Ovary (tissue), 9 donors: ENCODE data around the gene CD93. TPM values are rescaled to one million over a fixed set of nuclear protein-coding genes. Genes with fewer than 3 reads are reported as not detected.

Experiments
- DNase-seq, 5 donors: peaks; one replicate each; pipeline ENCODE4 v3.0.0-alpha.2; 2019 to 2020
- H3K27ac ChIP-seq, 2 donors: fragments of 200-600 bp; one replicate each; pipeline versions ENCODE4 v1.5.1 to v1.8.0; 2019 to 2022
- H3K27me3 ChIP-seq: fragments of 200-600 bp; one replicate; pipeline ENCODE4 v1.8.0; 2022
- H3K36me3 ChIP-seq: fragments of 200-600 bp; sonication (generic); one replicate; pipeline ENCODE4 v1.5.1; 2019
- H3K4me1 ChIP-seq: one replicate; pipeline ENCODE4 v1.8.1; 2013; ENCODE audit warnings: mild to moderate bottlenecking, moderate library complexity; ENCODE audit not compliant: insufficient read depth
- H3K4me3 ChIP-seq: fragments of 200-600 bp; sonication (generic); one replicate; pipeline ENCODE4 v1.5.1; 2017
- H3K9me3 ChIP-seq, 2 donors: fragments of 200-600 bp in 1 of 2; sonication (generic) in 1 of 2; one replicate each; pipeline versions ENCODE4 v1.5.1 to v1.8.1; 2013 to 2019; ENCODE audit warnings: mild to moderate bottlenecking in 1 of 2, moderate library complexity in 1 of 2
- EP300 ChIP-seq: sonication (generic); formaldehyde crosslinking; IDR thresholded peaks from one replicate; pipeline ENCODE4 v1.6.1; 2017; ENCODE audit warnings: antibody characterized with exemption
- POLR2A ChIP-seq: fragments of 450-650 bp; IDR thresholded peaks from one replicate; pipeline ENCODE4 v1.6.1; 2017; ENCODE audit warnings: antibody characterized with exemption, mild to moderate bottlenecking, moderate library complexity
- WGBS, 3 donors: extraction: QIAGEN DNeasy Blood & Tissue Kit in 1 of 3; methylation state at CpG; one replicate each; pipeline versions ENCODE4 v1.1.5 to v1.1.7; 2013 to 2017; 5-methylcytosine and 5-hydroxymethylcytosine counted together
- intact Hi-C, 4 donors: fragments of 100-400 bp; cut with DNase I; formaldehyde crosslinking; loops; one replicate each; pipeline versions ENCODE4 v1.11.0 to v1.15.1; 2022 to 2023
- polyA plus RNA-seq, 2 donors: library from polyadenylated mRNA; stranded (reverse); fragments of 200-250 nt in 1 of 2; fragments of 350-450 nt in 1 of 2; fragmentation: Illumina TruSeq in 1 of 2; extraction: RNeasy Lipid Tissue Mini Kit (QIAGEN cat#74804) in 1 of 2; gene quantifications; one replicate each; pipeline ENCODE4 v1.2.3, GENCODE V29; 2013 to 2014
- total RNA-seq, 7 donors: library from RNA; depleted of rRNA in 2 of 7; stranded (reverse); fragments of >200 nt in 2 of 7; fragmentation: NEBNext Ultra II Directional in 3 of 7; extraction: Animal tissue kit (Norgen Biotek cat#: 25700) in 3 of 7; gene quantifications; one replicate each; pipeline versions ENCODE4 v1.1.0 to v1.2.4, GENCODE V29; 2016 to 2023
- TF ChIP-seq, protein P1 (sequence below), 3 donors: fragments of 450-650 bp in 2 of 3; fragments of 200-600 bp in 1 of 3; IDR thresholded peaks; one replicate each; pipeline versions ENCODE4 v1.5.1 to v1.8.0; 2016 to 2022; ENCODE audit warnings: antibody characterized with exemption in 3 of 3, mild to moderate bottlenecking in 1 of 3
- donor health status: DM: no; HTN: no; CAD: no; lungs with moderate emphysema.
- donor health status: DM: no; HTN: no; CAD: no.
- donor health status: Bipolar disorder and iron deficiency.
- donor health status: DM: yes; HTN: yes; CAD: no.
- donor health status: DM: no; HTN: no; CAD: no.
- donor health status: DM: yes; HTN: yes; CAD: no.

Gene CD93
- total and polyA plus RNA-seq, 9 donors: 7.0 to 42.1 (median 18.3) TPM

DNA sequence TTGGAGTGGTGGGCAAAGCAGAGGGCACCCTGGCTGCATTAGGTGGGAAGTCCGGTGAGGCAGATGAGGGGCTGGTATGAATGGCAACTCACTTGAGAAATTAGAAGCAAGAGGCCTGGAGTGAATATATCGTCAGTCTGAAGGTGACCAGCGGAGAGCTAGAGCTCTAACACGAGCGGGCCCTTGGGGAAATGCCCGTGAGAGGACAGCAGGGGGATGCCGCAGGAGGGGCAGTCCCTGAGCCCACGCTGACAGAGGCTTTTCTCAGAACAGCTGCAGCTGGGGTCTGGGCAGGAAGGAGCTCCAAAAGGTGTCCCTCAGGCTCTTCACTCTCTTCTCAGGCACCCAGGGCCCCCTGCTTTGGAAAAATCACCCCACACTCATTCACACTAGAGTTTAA lies 32.0 kb upstream of the CD93 start:
- H3K27ac ChIP-seq: no peak overlapping the region
- no peak overlapping the region for H3K4me3 ChIP-seq
- H3K36me3 ChIP-seq: no peaks in the 10 kb centered on the region
- DNase-seq: no peak
- 93 to 97% (median 97%) methylated on average over 8 of the region's 8 CpGs for WGBS, 3 donors
- TF ChIP-seq POLR2A (no peak), EP300 (no peak)
- TF ChIP-seq, protein P1, sequence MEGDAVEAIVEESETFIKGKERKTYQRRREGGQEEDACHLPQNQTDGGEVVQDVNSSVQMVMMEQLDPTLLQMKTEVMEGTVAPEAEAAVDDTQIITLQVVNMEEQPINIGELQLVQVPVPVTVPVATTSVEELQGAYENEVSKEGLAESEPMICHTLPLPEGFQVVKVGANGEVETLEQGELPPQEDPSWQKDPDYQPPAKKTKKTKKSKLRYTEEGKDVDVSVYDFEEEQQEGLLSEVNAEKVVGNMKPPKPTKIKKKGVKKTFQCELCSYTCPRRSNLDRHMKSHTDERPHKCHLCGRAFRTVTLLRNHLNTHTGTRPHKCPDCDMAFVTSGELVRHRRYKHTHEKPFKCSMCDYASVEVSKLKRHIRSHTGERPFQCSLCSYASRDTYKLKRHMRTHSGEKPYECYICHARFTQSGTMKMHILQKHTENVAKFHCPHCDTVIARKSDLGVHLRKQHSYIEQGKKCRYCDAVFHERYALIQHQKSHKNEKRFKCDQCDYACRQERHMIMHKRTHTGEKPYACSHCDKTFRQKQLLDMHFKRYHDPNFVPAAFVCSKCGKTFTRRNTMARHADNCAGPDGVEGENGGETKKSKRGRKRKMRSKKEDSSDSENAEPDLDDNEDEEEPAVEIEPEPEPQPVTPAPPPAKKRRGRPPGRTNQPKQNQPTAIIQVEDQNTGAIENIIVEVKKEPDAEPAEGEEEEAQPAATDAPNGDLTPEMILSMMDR (IDR thresholded peaks at IDR 0.05): no peak
- no peaks in the 10 kb centered on the region for H3K9me3 ChIP-seq
- no peaks in the 10 kb centered on the region for H3K27me3 ChIP-seq
- intact Hi-C loops: no loop called here
- H3K4me1 ChIP-seq: no peaks in the 10 kb centered on the region

DNA sequence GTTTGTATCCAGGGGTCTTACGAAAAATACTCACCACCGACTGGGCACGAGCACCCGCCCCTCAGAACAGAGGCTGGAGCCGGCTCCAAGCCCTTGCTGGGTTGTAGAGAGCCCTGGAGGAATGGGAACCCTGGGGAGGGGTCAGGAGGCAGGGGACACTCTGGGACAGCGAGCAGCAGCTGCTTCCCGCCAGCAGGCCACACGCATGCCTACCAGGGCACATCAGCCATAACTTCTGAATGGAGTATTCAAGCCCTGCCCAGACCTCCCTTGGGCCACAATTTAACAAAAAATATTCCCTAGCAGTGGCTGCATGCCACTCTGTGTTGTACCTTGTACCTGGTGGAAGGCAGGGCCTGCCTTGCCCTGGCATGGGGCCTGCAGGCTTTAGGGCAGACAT lies 31.6 kb upstream of the CD93 start:
- 96 to 98% (median 98%) methylated on average over 8 of the region's 8 CpGs for WGBS, 3 donors
- no peaks in the 10 kb centered on the region for H3K9me3 ChIP-seq
- no peak for DNase-seq
- no peak for TF ChIP-seq EP300
- TF ChIP-seq POLR2A: no peak
- TF ChIP-seq, protein P1 (IDR thresholded peaks at IDR 0.05): no peak
- no peaks in the 10 kb centered on the region for H3K4me1 ChIP-seq
- H3K27ac ChIP-seq: no peak overlapping the region
- no peaks in the 10 kb centered on the region for H3K36me3 ChIP-seq
- H3K4me3 ChIP-seq: no peak overlapping the region
- intact Hi-C loops: no loop called here
- H3K27me3 ChIP-seq: no peaks in the 10 kb centered on the region

DNA sequence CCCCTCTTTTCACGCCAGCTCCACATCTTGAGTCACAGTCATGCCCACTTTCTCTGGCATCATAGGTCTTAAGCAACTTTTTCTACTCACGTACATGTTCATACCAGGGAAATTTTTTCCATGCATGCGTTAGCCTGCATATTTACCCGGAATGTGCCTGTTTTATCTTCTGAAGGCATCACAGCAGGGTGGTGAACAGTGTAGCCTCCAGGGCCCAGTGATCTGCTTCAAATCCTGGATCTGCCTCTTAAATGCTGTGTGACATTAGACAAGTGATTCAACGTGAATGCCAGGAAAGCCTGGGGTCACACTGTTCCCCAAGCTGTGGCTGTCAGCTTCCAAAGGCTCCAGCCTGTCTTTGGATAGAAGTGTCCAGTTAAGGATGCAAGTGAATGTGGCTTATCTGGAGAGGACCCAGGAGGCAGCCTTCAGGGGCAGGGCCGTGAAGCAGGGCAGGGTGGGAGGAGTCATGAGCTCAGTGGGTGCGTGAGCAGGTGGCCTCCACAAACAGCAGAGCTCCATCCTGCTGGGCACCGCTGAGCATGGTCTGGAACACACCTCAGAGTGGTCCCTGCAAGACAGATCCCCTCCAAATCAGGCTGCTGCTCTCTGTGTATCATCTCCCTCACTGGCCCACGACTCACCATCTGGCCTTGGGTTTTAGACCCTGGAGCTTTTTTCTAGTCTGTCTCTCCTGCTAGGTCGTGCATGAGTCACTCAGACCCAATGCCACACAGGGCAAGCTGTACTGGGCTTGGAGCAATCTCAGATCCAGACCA lies 30.4 kb upstream of the CD93 start:
- DNase-seq: no peak

DNA sequence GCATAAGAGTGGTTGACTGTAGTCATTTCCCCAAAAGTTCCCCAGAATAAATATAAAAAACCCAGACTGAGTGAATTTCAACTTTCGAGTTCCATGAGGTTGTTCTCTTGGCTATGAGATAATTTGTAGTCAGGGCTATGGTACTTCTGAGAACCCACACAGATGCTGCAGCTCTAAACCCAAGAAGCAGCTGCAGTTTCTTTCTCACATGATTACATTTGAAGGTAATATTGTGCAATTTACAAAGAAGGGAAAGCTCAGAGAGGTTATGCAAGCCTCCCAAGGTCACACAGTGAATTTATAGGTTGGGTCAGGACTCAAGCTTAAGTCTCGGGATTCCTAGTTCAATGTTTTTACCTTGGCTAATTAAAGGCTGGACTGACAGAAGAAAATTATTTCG lies 29.7 kb upstream of the CD93 start:
- H3K27ac ChIP-seq: no peak overlapping the region
- no peaks in the 10 kb centered on the region for H3K4me1 ChIP-seq
- no peaks in the 10 kb centered on the region for H3K9me3 ChIP-seq
- DNase-seq: no peak
- no peaks in the 10 kb centered on the region for H3K36me3 ChIP-seq
- H3K27me3 ChIP-seq: no peaks in the 10 kb centered on the region
- no peak overlapping the region for H3K4me3 ChIP-seq
- WGBS, 3 donors: 52 to 65% (median 62%) methylated on average over 3 of the region's 3 CpGs
- intact Hi-C loops: no loop called here
- TF ChIP-seq POLR2A (no peak), EP300 (no peak)
- TF ChIP-seq, protein P1 (IDR thresholded peaks at IDR 0.05): no peak

More for the DNA sequence above, 30.4 kb upstream of the CD93 start:
- H3K27me3 ChIP-seq: no peaks in the 10 kb centered on the region
- 65 to 68% (median 67%) methylated on average over 10 of the region's 10 CpGs for WGBS, 3 donors
- H3K36me3 ChIP-seq: no peaks in the 10 kb centered on the region
- intact Hi-C loops: no loop called here
- H3K27ac ChIP-seq: no peak overlapping the region
- TF ChIP-seq, protein P1 (IDR thresholded peaks at IDR 0.05): no peak
- TF ChIP-seq EP300 (no peak), POLR2A (no peak)
- no peaks in the 10 kb centered on the region for H3K9me3 ChIP-seq
- H3K4me3 ChIP-seq: no peak overlapping the region
- H3K4me1 ChIP-seq: no peaks in the 10 kb centered on the region
